HG03039 (cell line): ENCODE data around the gene GPATCH8.
"Not testable (repeated sequence)": the region's sequence is repeated elsewhere in the genome, so short reads cannot be mapped to it uniquely, and the experiment has no call there.

Source experiments
- ATAC-seq: cut with Tn5 transposase; IDR thresholded peaks from one replicate; pipeline ENCODE4 v1.9.1; 2021; ENCODE audit warnings: mild to moderate bottlenecking, moderate library complexity; ENCODE audit not compliant: unreplicated experiment

GPATCH8 gene

GRCh38 chr17:44378171-44378705, 125.0 kb downstream of the GPATCH8 start:
- no peak for ATAC-seq

- no peak for ATAC-seq
These were observed 126.4 kb downstream of the GPATCH8 start for GRCh38 chr17:44376779-44377178.

- ATAC-seq = no peak
These were observed 127.1 kb downstream of the GPATCH8 start for GRCh38 chr17:44376124-44376523.

GRCh38 chr17:44375196-44376017, 127.8 kb downstream of the GPATCH8 start:
- ATAC-seq = no peak

GRCh38 chr17:44374306-44375195, 128.7 kb downstream of the GPATCH8 start:
- ATAC-seq = no peak

GRCh38 chr17:44372036-44372435, 131.2 kb downstream of the GPATCH8 start:
- no peak for ATAC-seq

GRCh38 chr17:44369414-44370023, 133.7 kb downstream of the GPATCH8 start:
- ATAC-seq = not testable (repeated sequence)

GRCh38 chr17:44368391-44369243, 134.6 kb downstream of the GPATCH8 start:
- ATAC-seq = not testable (repeated sequence)

- no peak for ATAC-seq
These were observed 135.8 kb downstream of the GPATCH8 start for GRCh38 chr17:44367231-44367979.

GRCh38 chr17:44365051-44365450, 138.2 kb downstream of the GPATCH8 start:
- not testable (repeated sequence) for ATAC-seq

- ATAC-seq = peak; percentile 47
These were observed 139.5 kb downstream of the GPATCH8 start, which contains the start of gene FAM171A2 for GRCh38 chr17:44363613-44364159. Gene FAM171A2, minus strand, starts transcription at chr17:44363853. Its CDS starts 139 bp downstream, at chr17:44363714.

- ATAC-seq = no peak
These were observed 140.1 kb downstream of the GPATCH8 start for GRCh38 chr17:44362949-44363612.

- ATAC-seq = no peak
These were observed 140.7 kb downstream of the GPATCH8 start for GRCh38 chr17:44362459-44362948.

- no peak for ATAC-seq
These were observed 141.6 kb downstream of the GPATCH8 start for GRCh38 chr17:44361292-44362260.

GRCh38 chr17:44360826-44361225, 142.4 kb downstream of the GPATCH8 start:
- no peak for ATAC-seq

- ATAC-seq = no peak
These were observed 143.1 kb downstream of the GPATCH8 start for GRCh38 chr17:44360144-44360533.

GRCh38 chr17:44359458-44360143, 143.6 kb downstream of the GPATCH8 start:
- no peak for ATAC-seq
